AG09309 (cell line): ENCODE measurements around the gene RCSD1.

ENCODE experiments used
- DNase-seq: peaks from one replicate; pipeline ENCODE4 v3.0.0-alpha.2; 2010; ENCODE audit warnings: low read depth
- H3K4me3 ChIP-seq: 2 replicates; pipeline ENCODE4 v1.5.1; 2011; ENCODE audit warnings: mild to moderate bottlenecking, low read depth, low read length, moderate library complexity; ENCODE audit not compliant: control insufficient read depth
- TF ChIP-seq, protein P1 (sequence below): IDR thresholded peaks from 2 replicates; pipeline ENCODE4 v1.5.1; 2011; ENCODE audit warnings: mild to moderate bottlenecking, low read depth, low read length, inconsistent platforms; ENCODE audit not compliant: insufficient read depth, control insufficient read depth; ENCODE audit errors: missing control alignments

Gene RCSD1

GRCh38 chr1:167629681-167630567, at the start of gene RCSD1:
Gene RCSD1 (plus strand): TSS chr1:167630232. CDS start chr1:167630424, 192 bp downstream.
- H3K4me3 ChIP-seq: peak within 1 kb of the TSS; percentile 40
- TF ChIP-seq, protein P1, sequence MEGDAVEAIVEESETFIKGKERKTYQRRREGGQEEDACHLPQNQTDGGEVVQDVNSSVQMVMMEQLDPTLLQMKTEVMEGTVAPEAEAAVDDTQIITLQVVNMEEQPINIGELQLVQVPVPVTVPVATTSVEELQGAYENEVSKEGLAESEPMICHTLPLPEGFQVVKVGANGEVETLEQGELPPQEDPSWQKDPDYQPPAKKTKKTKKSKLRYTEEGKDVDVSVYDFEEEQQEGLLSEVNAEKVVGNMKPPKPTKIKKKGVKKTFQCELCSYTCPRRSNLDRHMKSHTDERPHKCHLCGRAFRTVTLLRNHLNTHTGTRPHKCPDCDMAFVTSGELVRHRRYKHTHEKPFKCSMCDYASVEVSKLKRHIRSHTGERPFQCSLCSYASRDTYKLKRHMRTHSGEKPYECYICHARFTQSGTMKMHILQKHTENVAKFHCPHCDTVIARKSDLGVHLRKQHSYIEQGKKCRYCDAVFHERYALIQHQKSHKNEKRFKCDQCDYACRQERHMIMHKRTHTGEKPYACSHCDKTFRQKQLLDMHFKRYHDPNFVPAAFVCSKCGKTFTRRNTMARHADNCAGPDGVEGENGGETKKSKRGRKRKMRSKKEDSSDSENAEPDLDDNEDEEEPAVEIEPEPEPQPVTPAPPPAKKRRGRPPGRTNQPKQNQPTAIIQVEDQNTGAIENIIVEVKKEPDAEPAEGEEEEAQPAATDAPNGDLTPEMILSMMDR: no peak

GRCh38 chr1:167582064-167582463, 48.0 kb upstream of the RCSD1 start:
- TF ChIP-seq, protein P1: no peak
- no peak for DNase-seq
- H3K4me3 ChIP-seq: no peak overlapping the region

More at GRCh38 chr1:167629681-167630567, at the start of gene RCSD1:
- no peak for DNase-seq

GRCh38 chr1:167582722-167583121, 47.3 kb upstream of the RCSD1 start:
- H3K4me3 ChIP-seq: no peak overlapping the region
- DNase-seq: no peak
- TF ChIP-seq, protein P1: no peak

GRCh38 chr1:167584581-167584980, 45.5 kb upstream of the RCSD1 start:
- H3K4me3 ChIP-seq: no peak overlapping the region
- DNase-seq: no peak
- TF ChIP-seq, protein P1: no peak

DNA sequence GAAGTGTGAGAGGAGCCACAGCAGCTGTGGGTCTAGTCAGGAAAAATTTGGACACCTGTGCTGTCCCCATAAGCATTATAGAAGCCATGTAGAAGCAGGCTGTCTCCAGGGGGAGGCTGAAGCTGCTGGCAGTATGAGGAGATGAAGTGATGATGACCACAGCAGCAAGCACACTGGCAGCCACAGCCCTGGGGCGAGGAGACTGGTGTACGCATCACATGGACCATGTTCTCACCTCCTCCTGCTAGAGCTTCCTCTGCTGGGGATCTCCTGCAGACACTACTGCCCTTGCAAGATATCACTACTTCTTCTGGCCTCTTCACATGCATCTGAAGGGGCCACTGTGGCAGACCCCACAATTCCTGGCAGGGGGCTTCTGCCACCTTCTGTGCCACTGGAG, 42.7 kb upstream of the RCSD1 start:
- no peak overlapping the region for H3K4me3 ChIP-seq
- no peak for DNase-seq

DNA sequence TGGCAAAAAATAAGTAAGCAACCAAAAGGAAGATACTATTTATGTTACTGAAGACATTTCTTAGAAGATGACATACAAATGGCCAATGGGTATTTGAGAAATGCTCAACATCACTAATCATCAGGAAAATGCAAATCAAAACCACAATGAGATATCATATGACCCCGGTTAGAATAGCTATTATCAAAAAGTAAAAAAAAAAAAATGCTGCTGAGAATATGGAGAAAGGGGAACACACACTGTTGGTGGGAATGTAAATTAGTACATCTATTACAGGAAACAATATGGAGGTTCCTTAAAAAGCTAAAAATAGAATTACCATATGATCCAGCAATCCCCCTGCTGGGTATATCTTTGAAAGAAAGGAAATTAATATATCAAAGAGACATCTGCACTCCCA, 42.2 kb upstream of the RCSD1 start:
- TF ChIP-seq, protein P1: no peak
- DNase-seq: no peak
- no peak overlapping the region for H3K4me3 ChIP-seq

More for the DNA sequence above, 42.7 kb upstream of the RCSD1 start:
- TF ChIP-seq, protein P1: no peak
